ENCODE data around the gene CLEC7A. TPM values are rescaled to one million over a fixed set of nuclear protein-coding genes. Genes with fewer than 3 reads are reported as not detected.

The CLEC7A gene
- polyA plus RNA-seq, 2 of the 4 experiments (the other 2 are of a cell fraction), result not detected

DNA sequence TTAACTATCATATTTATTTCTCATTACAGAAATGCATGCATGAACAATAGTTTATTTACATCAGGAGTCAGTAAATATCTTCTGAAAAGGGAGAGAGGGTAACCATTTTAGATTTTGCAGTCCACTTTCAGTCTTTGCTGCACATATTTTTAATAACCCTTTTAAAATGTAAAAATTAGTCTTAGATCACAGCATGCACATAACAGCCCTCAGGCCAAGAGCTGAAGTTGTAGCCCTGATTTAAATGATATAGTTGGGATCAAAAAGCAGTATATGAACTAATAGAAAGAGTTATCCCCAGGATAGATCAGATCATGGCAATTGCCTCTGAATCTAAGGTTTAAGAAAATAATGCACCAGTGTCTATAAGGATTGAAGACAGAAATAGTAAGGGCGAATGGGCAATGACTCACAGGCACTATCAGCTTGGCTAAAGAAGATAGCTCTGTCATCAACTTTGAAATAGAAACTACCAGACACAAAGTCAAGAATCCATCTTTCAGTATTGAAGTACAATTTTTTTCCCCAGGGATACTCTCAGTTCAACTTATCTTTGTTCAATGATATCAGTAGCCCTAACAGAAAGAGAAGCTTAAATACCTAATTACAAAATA, 13.1 kb upstream of the CLEC7A start:
- 5% methylated on average over 1 of the region's 1 CpG for WGBS (ENCODE audit: missing lambda C conversion rate)
- ATAC-seq (0 out of 6 replicates have a peak, but pooled peaks of 1 of the 2 experiments have one; percentile 30), DNase-seq (ENCODE audit: low read depth in 1 of 2, low spot score in 1 of 2) (no peak), FAIRE-seq (no peak)
- Histone ChIP-seq H3K4me2 (no peak overlapping the region), H3K27ac (no peak overlapping the region), H3K4me1 (no peaks in the 10 kb centered on the region), H3K9me3 (no peaks in the 10 kb centered on the region), H3K4me3 (no peak overlapping the region)
- ChIA-PET POLR2A (no interaction called here), CTCF (interaction anchor here (0.6 to 2.6 kb wide), 8 partner anchors 8 to 392 kb away, joined by 3 to 17 read pairs (median 4); partner anchors contain the start of gene CLEC12B)
- TF ChIP-seq PHF8 (IDR thresholded peaks at IDR 0.05; ENCODE audit: borderline replicate concordance, low read depth) (no peak), MYC (IDR thresholded peaks at IDR 0.05; ENCODE audit: borderline replicate concordance, low read length) (no peak), RFX5 (IDR thresholded peaks at IDR 0.05) (no peak), MAZ (IDR thresholded peaks at IDR 0.05; ENCODE audit: borderline replicate concordance, low read depth, low read length) (no peak), ZC3H11A (IDR thresholded peaks at IDR 0.05) (no peak), ESRRA (IDR thresholded peaks at IDR 0.05; ENCODE audit: borderline replicate concordance, low read length) (no peak), JUNB (IDR thresholded peaks at IDR 0.05) (no peak), HOXA7 (CRISPR knock-in tag; IDR thresholded peaks at IDR 0.05) (no peak), CBX2 (IDR thresholded peaks at IDR 0.05; ENCODE audit: borderline replicate concordance, low read depth) (no peak), CBX8 (IDR thresholded peaks at IDR 0.05) (no peak), KDM5A (IDR thresholded peaks at IDR 0.05) (no peak), EHMT2 (IDR thresholded peaks at IDR 0.05; ENCODE audit: low read depth) (no peak), SREBF2 (IDR thresholded peaks at IDR 0.05) (no peak), ZSCAN20 (CRISPR knock-in tag; IDR thresholded peaks at IDR 0.05) (no peak), HEYL (CRISPR knock-in tag; IDR thresholded peaks at IDR 0.05) (no peak), HOXB5 (CRISPR knock-in tag; IDR thresholded peaks at IDR 0.05) (no peak), KDM1A (IDR thresholded peaks at IDR 0.05; ENCODE audit: low read depth) (no peak)
- TF ChIP-seq, protein P1, sequence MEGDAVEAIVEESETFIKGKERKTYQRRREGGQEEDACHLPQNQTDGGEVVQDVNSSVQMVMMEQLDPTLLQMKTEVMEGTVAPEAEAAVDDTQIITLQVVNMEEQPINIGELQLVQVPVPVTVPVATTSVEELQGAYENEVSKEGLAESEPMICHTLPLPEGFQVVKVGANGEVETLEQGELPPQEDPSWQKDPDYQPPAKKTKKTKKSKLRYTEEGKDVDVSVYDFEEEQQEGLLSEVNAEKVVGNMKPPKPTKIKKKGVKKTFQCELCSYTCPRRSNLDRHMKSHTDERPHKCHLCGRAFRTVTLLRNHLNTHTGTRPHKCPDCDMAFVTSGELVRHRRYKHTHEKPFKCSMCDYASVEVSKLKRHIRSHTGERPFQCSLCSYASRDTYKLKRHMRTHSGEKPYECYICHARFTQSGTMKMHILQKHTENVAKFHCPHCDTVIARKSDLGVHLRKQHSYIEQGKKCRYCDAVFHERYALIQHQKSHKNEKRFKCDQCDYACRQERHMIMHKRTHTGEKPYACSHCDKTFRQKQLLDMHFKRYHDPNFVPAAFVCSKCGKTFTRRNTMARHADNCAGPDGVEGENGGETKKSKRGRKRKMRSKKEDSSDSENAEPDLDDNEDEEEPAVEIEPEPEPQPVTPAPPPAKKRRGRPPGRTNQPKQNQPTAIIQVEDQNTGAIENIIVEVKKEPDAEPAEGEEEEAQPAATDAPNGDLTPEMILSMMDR (IDR thresholded peaks at IDR 0.05), result no peak
- TF ChIP-seq, protein P2, sequence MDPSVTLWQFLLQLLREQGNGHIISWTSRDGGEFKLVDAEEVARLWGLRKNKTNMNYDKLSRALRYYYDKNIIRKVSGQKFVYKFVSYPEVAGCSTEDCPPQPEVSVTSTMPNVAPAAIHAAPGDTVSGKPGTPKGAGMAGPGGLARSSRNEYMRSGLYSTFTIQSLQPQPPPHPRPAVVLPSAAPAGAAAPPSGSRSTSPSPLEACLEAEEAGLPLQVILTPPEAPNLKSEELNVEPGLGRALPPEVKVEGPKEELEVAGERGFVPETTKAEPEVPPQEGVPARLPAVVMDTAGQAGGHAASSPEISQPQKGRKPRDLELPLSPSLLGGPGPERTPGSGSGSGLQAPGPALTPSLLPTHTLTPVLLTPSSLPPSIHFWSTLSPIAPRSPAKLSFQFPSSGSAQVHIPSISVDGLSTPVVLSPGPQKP (IDR thresholded peaks at IDR 0.05; ENCODE audit: low read depth, low read length), result no peak
- TF ChIP-seq, protein P3, sequence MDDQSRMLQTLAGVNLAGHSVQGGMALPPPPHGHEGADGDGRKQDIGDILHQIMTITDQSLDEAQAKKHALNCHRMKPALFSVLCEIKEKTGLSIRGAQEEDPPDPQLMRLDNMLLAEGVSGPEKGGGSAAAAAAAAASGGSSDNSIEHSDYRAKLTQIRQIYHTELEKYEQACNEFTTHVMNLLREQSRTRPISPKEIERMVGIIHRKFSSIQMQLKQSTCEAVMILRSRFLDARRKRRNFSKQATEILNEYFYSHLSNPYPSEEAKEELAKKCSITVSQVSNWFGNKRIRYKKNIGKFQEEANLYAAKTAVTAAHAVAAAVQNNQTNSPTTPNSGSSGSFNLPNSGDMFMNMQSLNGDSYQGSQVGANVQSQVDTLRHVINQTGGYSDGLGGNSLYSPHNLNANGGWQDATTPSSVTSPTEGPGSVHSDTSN (IDR thresholded peaks at IDR 0.05), result no peak

DNA sequence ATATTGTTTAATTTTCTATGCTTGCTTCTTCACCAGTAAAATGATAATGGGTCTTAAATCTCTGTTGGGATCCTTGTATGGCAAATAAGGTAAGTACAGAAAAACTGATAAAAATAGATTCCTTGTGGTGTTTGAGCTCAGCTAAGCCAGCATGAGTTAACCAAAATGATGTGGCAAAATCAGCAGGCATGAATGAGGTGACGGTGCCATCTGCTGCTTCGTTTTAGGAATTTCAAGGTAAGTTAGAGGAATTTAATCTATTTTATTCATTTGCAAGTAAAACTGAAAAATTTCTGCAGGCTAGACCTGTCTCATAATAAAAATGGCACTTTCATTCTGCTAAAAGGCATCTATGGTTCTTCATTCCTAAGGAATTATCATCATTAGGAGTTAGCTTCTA, 10.0 kb upstream of the CLEC7A start:
- peak; percentile 79 for FAIRE-seq
- no peaks in the 10 kb centered on the region for H3K9me3 ChIP-seq
- WGBS (ENCODE audit: missing lambda C conversion rate), result 3% methylated on average over 2 of the region's 2 CpGs
- no peaks in the 10 kb centered on the region for H3K4me1 ChIP-seq
- ChIA-PET POLR2A (no interaction called here), CTCF (interaction anchor here (0.6 to 3.9 kb wide), 32 partner anchors 10 to 1444 kb away, joined by 3 to 52 read pairs (median 5); partner anchors contain the start of genes CLEC12B, CLEC7A and CLEC9A)
- H3K4me2 ChIP-seq, result no peak overlapping the region
- peak; percentile 64 to 76; a peak in 5 of 6 replicates for ATAC-seq
- H3K27ac ChIP-seq, result no peak overlapping the region
- H3K4me3 ChIP-seq, result no peak overlapping the region
- peak; percentile 39 to 79 for DNase-seq (ENCODE audit: low read depth in 1 of 2, low spot score in 1 of 2)
- TF ChIP-seq FOSL2 (IDR thresholded peaks at IDR 0.05) (no peak), FOSL2 (CRISPR knock-in tag; IDR thresholded peaks at IDR 0.05) (no peak), POLR2A (IDR thresholded peaks at IDR 0.05; ENCODE audit: low read length) (no peak), RAD21 (conservative IDR thresholded peaks at IDR 0.05 in 1 of 2, IDR thresholded peaks at IDR 0.05 in 1 of 2) (peak; percentile 91 to 92), JUN (IDR thresholded peaks at IDR 0.05) (no peak), MAFK (IDR thresholded peaks at IDR 0.05; ENCODE audit: partially characterized antibody) (no peak), CBX2 (IDR thresholded peaks at IDR 0.05; ENCODE audit: borderline replicate concordance, low read depth) (no peak), ZC3H11A (IDR thresholded peaks at IDR 0.05) (no peak), HOXA7 (CRISPR knock-in tag; IDR thresholded peaks at IDR 0.05) (no peak), KDM5A (IDR thresholded peaks at IDR 0.05) (no peak), RFX5 (IDR thresholded peaks at IDR 0.05) (no peak), KDM1A (IDR thresholded peaks at IDR 0.05; ENCODE audit: low read depth) (no peak), HOXB13 (CRISPR knock-in tag; IDR thresholded peaks at IDR 0.05; ENCODE audit: low read depth) (no peak)
- TF ChIP-seq, protein P1 (IDR thresholded peaks at IDR 0.05), result peak; percentile 87
- TF ChIP-seq, protein P4, sequence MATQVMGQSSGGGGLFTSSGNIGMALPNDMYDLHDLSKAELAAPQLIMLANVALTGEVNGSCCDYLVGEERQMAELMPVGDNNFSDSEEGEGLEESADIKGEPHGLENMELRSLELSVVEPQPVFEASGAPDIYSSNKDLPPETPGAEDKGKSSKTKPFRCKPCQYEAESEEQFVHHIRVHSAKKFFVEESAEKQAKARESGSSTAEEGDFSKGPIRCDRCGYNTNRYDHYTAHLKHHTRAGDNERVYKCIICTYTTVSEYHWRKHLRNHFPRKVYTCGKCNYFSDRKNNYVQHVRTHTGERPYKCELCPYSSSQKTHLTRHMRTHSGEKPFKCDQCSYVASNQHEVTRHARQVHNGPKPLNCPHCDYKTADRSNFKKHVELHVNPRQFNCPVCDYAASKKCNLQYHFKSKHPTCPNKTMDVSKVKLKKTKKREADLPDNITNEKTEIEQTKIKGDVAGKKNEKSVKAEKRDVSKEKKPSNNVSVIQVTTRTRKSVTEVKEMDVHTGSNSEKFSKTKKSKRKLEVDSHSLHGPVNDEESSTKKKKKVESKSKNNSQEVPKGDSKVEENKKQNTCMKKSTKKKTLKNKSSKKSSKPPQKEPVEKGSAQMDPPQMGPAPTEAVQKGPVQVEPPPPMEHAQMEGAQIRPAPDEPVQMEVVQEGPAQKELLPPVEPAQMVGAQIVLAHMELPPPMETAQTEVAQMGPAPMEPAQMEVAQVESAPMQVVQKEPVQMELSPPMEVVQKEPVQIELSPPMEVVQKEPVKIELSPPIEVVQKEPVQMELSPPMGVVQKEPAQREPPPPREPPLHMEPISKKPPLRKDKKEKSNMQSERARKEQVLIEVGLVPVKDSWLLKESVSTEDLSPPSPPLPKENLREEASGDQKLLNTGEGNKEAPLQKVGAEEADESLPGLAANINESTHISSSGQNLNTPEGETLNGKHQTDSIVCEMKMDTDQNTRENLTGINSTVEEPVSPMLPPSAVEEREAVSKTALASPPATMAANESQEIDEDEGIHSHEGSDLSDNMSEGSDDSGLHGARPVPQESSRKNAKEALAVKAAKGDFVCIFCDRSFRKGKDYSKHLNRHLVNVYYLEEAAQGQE (IDR thresholded peaks at IDR 0.05), result no peak
